Loucy (cell line): ENCODE results near the gene SGCA.

Experiments used
- H2AFZ ChIP-seq: fragments of 200-600 bp; sonication (generic); 2 replicates; pipeline ENCODE4 v1.6.0; 2016; ENCODE audit warnings: antibody characterized with exemption, mild to moderate bottlenecking, low read length, moderate library complexity
- H3F3A ChIP-seq: fragments of 200-600 bp; 2 replicates; pipeline ENCODE4 v1.6.0; 2016; ENCODE audit warnings: antibody characterized with exemption, low read depth, mild to moderate bottlenecking
- H3K27me3 ChIP-seq: fragments of 200-600 bp; sonication (generic); 2 replicates; pipeline ENCODE4 v1.6.1; 2014; ENCODE audit warnings: low read length, mild to moderate bottlenecking; ENCODE audit not compliant: insufficient read depth, poor library complexity, severe bottlenecking
- H3K36me3 ChIP-seq: fragments of 200-600 bp; sonication (generic); 2 replicates; pipeline ENCODE4 v1.6.1; 2016; ENCODE audit warnings: low read length; ENCODE audit not compliant: insufficient read depth
- H3K4me1 ChIP-seq: fragments of 200-600 bp; sonication (generic); 2 replicates; pipeline ENCODE4 v1.5.1; 2014; ENCODE audit warnings: low read length, mild to moderate bottlenecking; ENCODE audit not compliant: insufficient read depth, poor library complexity, severe bottlenecking
- H3K4me2 ChIP-seq: fragments of 200-600 bp; sonication (generic); 2 replicates; pipeline ENCODE4 v1.6.0; 2014; ENCODE audit warnings: antibody characterized with exemption, low read length, low read depth, mild to moderate bottlenecking; ENCODE audit not compliant: poor library complexity, severe bottlenecking
- H3K4me3 ChIP-seq: fragments of 200-600 bp; sonication (generic); 2 replicates; pipeline ENCODE4 v1.5.1; 2014; ENCODE audit warnings: low read length, mild to moderate bottlenecking, mixed read lengths; ENCODE audit not compliant: poor library complexity, severe bottlenecking
- H3K79me2 ChIP-seq: fragments of 200-600 bp; sonication (generic); 2 replicates; pipeline ENCODE4 v1.6.1; 2014; ENCODE audit warnings: low read length; ENCODE audit not compliant: insufficient read depth
- H3K9ac ChIP-seq: fragments of 200-600 bp; sonication (generic); 2 replicates; pipeline ENCODE4 v1.6.0; 2014; ENCODE audit warnings: mild to moderate bottlenecking, low read depth, low read length, moderate library complexity; ENCODE audit not compliant: poor library complexity, severe bottlenecking
- H3K9me2 ChIP-seq: fragments of 200-600 bp; sonication (generic); replicated peaks from 2 replicates; pipeline ENCODE4 v1.6.1; 2016; ENCODE audit warnings: low read depth, low read length, mixed read lengths
- H3K9me3 ChIP-seq: fragments of 200-600 bp; sonication (generic); 2 replicates; pipeline ENCODE4 v1.6.1; 2014; ENCODE audit warnings: mild to moderate bottlenecking, antibody characterized with exemption, low read length, low read depth; ENCODE audit not compliant: insufficient read depth
- H4K20me1 ChIP-seq: fragments of 200-600 bp; sonication (generic); 2 replicates; pipeline ENCODE4 v1.6.0; 2014; ENCODE audit warnings: antibody characterized with exemption, low read length, mild to moderate bottlenecking; ENCODE audit not compliant: insufficient read depth, poor library complexity, severe bottlenecking
- CTCF ChIP-seq: fragments of 200-600 bp; sonication (generic); conservative IDR thresholded peaks from 2 replicates; pipeline ENCODE4 v1.5.1; 2014; ENCODE audit warnings: mild to moderate bottlenecking, antibody characterized with exemption, low read length
- EZH2phosphoT487 ChIP-seq: fragments of 200-600 bp; IDR thresholded peaks from 2 replicates; pipeline ENCODE4 v1.6.1; 2018; ENCODE audit warnings: antibody characterized with exemption, mild to moderate bottlenecking, moderate library complexity, borderline replicate concordance

Gene SGCA

GRCh38 chr17:50222922-50223321, 57.1 kb downstream of the SGCA start:
- Histone ChIP-seq H3K36me3 (no peaks in the 10 kb centered on the region), H3K9me2 (no peaks in the 10 kb centered on the region), H3F3A (no peaks in the 10 kb centered on the region), H3K4me3 (no peak overlapping the region), H3K79me2 (no peaks in the 10 kb centered on the region), H3K9me3 (no peaks in the 10 kb centered on the region), H3K4me2 (no peak overlapping the region), H2AFZ (no peak overlapping the region), H3K27me3 (no peaks in the 10 kb centered on the region), H3K4me1 (peaks cover 11% of the 10 kb centered on the region), H4K20me1 (no peaks in the 10 kb centered on the region), H3K9ac (no peak overlapping the region)
- TF ChIP-seq CTCF = no peak
- no peak for TF ChIP-seq EZH2phosphoT487
